HCT116 (cell line): ENCODE measurements around the gene HLA-F. TPM values are rescaled to one million over a fixed set of nuclear protein-coding genes. Genes with fewer than 3 reads are reported as not detected.

Experiments used
- ATAC-seq: fragments of 200-7000 bp; cut with Tn5 transposase; 2 replicates; pipeline ENCODE4 v1.9.1; 2020; ENCODE audit warnings: mild to moderate bottlenecking, moderate library complexity
- BruUV-seq: library from RNA; stranded (reverse); fragments of 400-500 nt; replicated peaks from 2 replicates; lab custom pipeline; 2021; lab: Mats Ljungman, UMichigan
- CTCF ChIA-PET: fragments of 300-600 bp; sonication (Branson Sonifier 250); formaldehyde crosslinking; loops from one replicate; lab custom pipeline; 2021; ENCODE audit warnings: antibody characterized with exemption; lab: Charles Lee
- POLR2A ChIA-PET: fragments of 300-600, 350-600 bp; sonication (Branson Sonifier 250); formaldehyde crosslinking; loops from one replicate; lab custom pipeline; 2021; ENCODE audit warnings: antibody characterized with exemption; lab: Charles Lee
- RAD21 ChIA-PET, 2 experiments: fragments of 300-600 bp; sonication (Branson Sonifier 250); formaldehyde crosslinking; loops; one replicate each; lab custom pipeline; 2023; ENCODE audit warnings: low total read pairs in 2 of 2; ENCODE audit not compliant: uncharacterized antibody in 2 of 2, unreplicated experiment in 2 of 2, low non-redundant PET in 1 of 2; lab: Charles Lee
- DNase-seq: peaks from one replicate; pipeline ENCODE4 v3.0.0-alpha.2; 2010; ENCODE audit warnings: low read depth, low spot score
- H2AFZ ChIP-seq: fragments of 200-600 bp; shearing (Covaris generic), sonication (generic); 2 replicates; pipeline ENCODE4 v1.6.1; 2017; ENCODE audit warnings: low read depth, mixed run types, mixed read lengths, antibody characterized with exemption, low read length; ENCODE audit not compliant: poor library complexity, severe bottlenecking
- H3K27ac ChIP-seq: 2 replicates; pipeline ENCODE4 v1.5.1; 2012; ENCODE audit warnings: low read depth, low read length
- H3K27me3 ChIP-seq: fragments of 200-600 bp; sonication (generic); 2 replicates; pipeline ENCODE4 v1.6.1; 2016; ENCODE audit warnings: mixed run types, low read length, mixed read lengths; ENCODE audit not compliant: insufficient read depth
- H3K36me3 ChIP-seq, 2 experiments: fragments of 200-500 bp in 1 of 2; fragments of 200-600 bp in 1 of 2; sonication (Bioruptor generic) in 1 of 2; sonication (generic) in 1 of 2; 2 replicates each; pipeline versions ENCODE4 v1.5.1 to v1.6.1; 2014 to 2016; ENCODE audit warnings: low read length in 2 of 2, inconsistent platforms in 1 of 2, mixed read lengths in 1 of 2, mixed run types in 1 of 2; ENCODE audit not compliant: insufficient read depth in 2 of 2, control insufficient read depth in 1 of 2
- H3K4me1 ChIP-seq, 2 experiments: fragments of 200-600 bp in 1 of 2; sonication (generic) in 1 of 2; 2 replicates each; pipeline versions ENCODE4 v1.5.1 to v1.6.1; 2012 to 2017; ENCODE audit warnings: low read length in 2 of 2, inconsistent platforms in 1 of 2, mild to moderate bottlenecking in 1 of 2, mixed read lengths in 1 of 2, mixed run types in 1 of 2, moderate library complexity in 1 of 2; ENCODE audit not compliant: insufficient read depth in 2 of 2, control insufficient read depth in 1 of 2
- H3K4me2 ChIP-seq: fragments of 200-600 bp; sonication (generic); 2 replicates; pipeline ENCODE4 v1.6.1; 2017; ENCODE audit warnings: mixed run types, low read length, mixed read lengths
- H3K4me3 ChIP-seq, 2 experiments: fragments of 200-600 bp in 1 of 2; sonication (generic) in 1 of 2; replicated peaks in 1 of 2; 2 replicates each; pipeline ENCODE4 v1.5.1; 2011 to 2016; ENCODE audit warnings: low read length in 2 of 2, control low read depth in 1 of 2, low read depth in 1 of 2, mild to moderate bottlenecking in 1 of 2, mixed read lengths in 1 of 2, mixed run types in 1 of 2
- H3K79me2 ChIP-seq: fragments of 200-600 bp; sonication (generic); 2 replicates; pipeline ENCODE4 v1.6.1; 2017; ENCODE audit warnings: mild to moderate bottlenecking, mixed run types, low read length, moderate library complexity, mixed read lengths; ENCODE audit not compliant: insufficient read depth
- H3K9ac ChIP-seq: fragments of 200-600 bp; sonication (generic); 2 replicates; pipeline ENCODE4 v1.6.1; 2016; ENCODE audit warnings: low read length, mixed read lengths
- H3K9me2 ChIP-seq: fragments of 200-600 bp; sonication (generic), shearing (Covaris generic); 2 replicates; pipeline ENCODE4 v1.6.1; 2017; ENCODE audit warnings: mixed run types, mild to moderate bottlenecking, moderate library complexity; ENCODE audit not compliant: insufficient read depth
- H3K9me3 ChIP-seq, 2 experiments: fragments of 200-500 bp in 1 of 2; fragments of 200-600 bp in 1 of 2; sonication (Bioruptor generic) in 1 of 2; sonication (generic) in 1 of 2; 2 replicates each; pipeline ENCODE4 v1.6.1; 2014 to 2017; ENCODE audit warnings: low read length in 2 of 2, mixed read lengths in 2 of 2, inconsistent platforms in 1 of 2, low read depth in 1 of 2, mild to moderate bottlenecking in 1 of 2, mixed run types in 1 of 2, moderate library complexity in 1 of 2; ENCODE audit not compliant: control insufficient read depth in 1 of 2, insufficient read depth in 1 of 2
- H4K20me1 ChIP-seq: fragments of 200-600 bp; sonication (generic), shearing (Covaris generic); 2 replicates; pipeline ENCODE4 v1.6.1; 2017; ENCODE audit warnings: mixed run types, mild to moderate bottlenecking, moderate library complexity; ENCODE audit not compliant: insufficient read depth
- CEBPB ChIP-seq: IDR thresholded peaks from 2 replicates; pipeline ENCODE4 v1.6.1; 2012; ENCODE audit warnings: low read depth
- EGR1 ChIP-seq: IDR thresholded peaks from 2 replicates; pipeline ENCODE4 v1.6.1; 2012; ENCODE audit warnings: low read depth
- EZH2 ChIP-seq: fragments of 200-600 bp; sonication (generic); IDR thresholded peaks from 2 replicates; pipeline ENCODE4 v1.6.1; 2017; ENCODE audit warnings: antibody characterized with exemption, mixed run types
- EZH2phosphoT487 ChIP-seq: fragments of 200-600 bp; IDR thresholded peaks from 2 replicates; pipeline ENCODE4 v1.6.1; 2018; ENCODE audit warnings: antibody characterized with exemption, borderline replicate concordance
- FOSL1 ChIP-seq: IDR thresholded peaks from 2 replicates; pipeline ENCODE4 v1.6.1; 2012; ENCODE audit warnings: low read depth
- ZFX ChIP-seq: fragments of 450-650 bp; IDR thresholded peaks from 2 replicates; pipeline ENCODE4 v1.6.1; 2017
- ZNF274 ChIP-seq: fragments of 200-500 bp; sonication (Bioruptor generic); IDR thresholded peaks from 2 replicates; pipeline ENCODE4 v1.6.1; 2014; ENCODE audit warnings: mild to moderate bottlenecking, low read depth, low read length, inconsistent platforms
- intact Hi-C: fragments of 100-400 bp; cut with micrococcal nuclease; formaldehyde crosslinking; loops from 2 replicates; pipeline ENCODE4 v1.10.0; 2022
- total RNA-seq: library from RNA; stranded (reverse); gene quantifications from one replicate; pipeline ENCODE4 v1.2.1, GENCODE V29; 2021; ENCODE audit not compliant: unreplicated experiment
- TF ChIP-seq, protein P1 (sequence below): IDR thresholded peaks from 2 replicates; pipeline ENCODE4 v1.6.1; 2012; ENCODE audit warnings: low read depth
- TF ChIP-seq, protein P2 (sequence below): IDR thresholded peaks from 2 replicates; pipeline ENCODE4 v1.6.1; 2011; ENCODE audit warnings: mild to moderate bottlenecking, low read length, moderate library complexity; ENCODE audit not compliant: insufficient replicate concordance; ENCODE audit errors: extremely low read depth
- TF ChIP-seq, protein P3 (sequence below), 3 experiments: fragments of 200-600 bp in 1 of 3; sonication (generic) in 1 of 3; IDR thresholded peaks in 2 of 3; conservative IDR thresholded peaks in 1 of 3; 2 replicates each; pipeline ENCODE4 v1.5.1; 2012 to 2017; ENCODE audit warnings: low read depth in 2 of 3, low read length in 2 of 3, antibody characterized with exemption in 1 of 3, borderline replicate concordance in 1 of 3, control low read depth in 1 of 3, mild to moderate bottlenecking in 1 of 3, mixed read lengths in 1 of 3, mixed run types in 1 of 3, moderate library complexity in 1 of 3; ENCODE audit not compliant: insufficient read depth in 1 of 3

HLA-F gene
- total RNA-seq, 1 experiment from 2014 or later: 24.6 TPM

DNA sequence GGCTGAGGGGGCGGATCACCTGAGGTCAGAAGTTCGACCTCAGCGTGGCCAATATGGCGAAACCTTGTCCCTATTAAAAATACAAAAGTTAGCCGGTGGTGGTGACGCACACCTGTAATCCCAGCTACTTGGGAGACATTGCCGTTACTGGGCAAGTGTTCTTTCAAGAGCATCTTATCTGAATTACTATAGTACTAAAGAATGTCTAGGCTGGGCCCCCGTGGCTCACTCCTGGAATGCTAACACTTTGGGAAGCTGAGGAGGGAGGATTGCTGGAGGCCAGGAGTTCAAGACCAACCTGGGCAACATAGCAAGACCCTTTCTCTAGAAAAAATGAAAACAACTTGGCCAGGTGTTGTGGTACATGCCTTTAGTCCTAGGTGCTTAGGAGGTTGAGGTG lies 41.4 kb upstream of the HLA-F start:
- Histone ChIP-seq H3K4me3 (no peak overlapping the region), H3K9ac (no peak overlapping the region), H3K27me3 (no peaks in the 10 kb centered on the region), H3K79me2 (no peaks in the 10 kb centered on the region), H2AFZ (no peak overlapping the region), H3K36me3 (no peaks in the 10 kb centered on the region), H3K9me3 (no peaks in the 10 kb centered on the region), H3K9me2 (no peaks in the 10 kb centered on the region), H3K27ac (no peak overlapping the region), H3K4me1 (peaks cover 0 to 7% of the 10 kb centered on the region in 2 experiments; a peak in 1 of 4 replicates), H3K4me2 (no peak overlapping the region), H4K20me1 (no peaks in the 10 kb centered on the region)
- BruUV-seq: no TSS peak
- TF ChIP-seq ZFX (no peak), EGR1 (no peak), CEBPB (no peak), ZNF274 (no peak), EZH2 (no peak), FOSL1 (no peak), EZH2phosphoT487 (no peak)
- TF ChIP-seq, protein P1, sequence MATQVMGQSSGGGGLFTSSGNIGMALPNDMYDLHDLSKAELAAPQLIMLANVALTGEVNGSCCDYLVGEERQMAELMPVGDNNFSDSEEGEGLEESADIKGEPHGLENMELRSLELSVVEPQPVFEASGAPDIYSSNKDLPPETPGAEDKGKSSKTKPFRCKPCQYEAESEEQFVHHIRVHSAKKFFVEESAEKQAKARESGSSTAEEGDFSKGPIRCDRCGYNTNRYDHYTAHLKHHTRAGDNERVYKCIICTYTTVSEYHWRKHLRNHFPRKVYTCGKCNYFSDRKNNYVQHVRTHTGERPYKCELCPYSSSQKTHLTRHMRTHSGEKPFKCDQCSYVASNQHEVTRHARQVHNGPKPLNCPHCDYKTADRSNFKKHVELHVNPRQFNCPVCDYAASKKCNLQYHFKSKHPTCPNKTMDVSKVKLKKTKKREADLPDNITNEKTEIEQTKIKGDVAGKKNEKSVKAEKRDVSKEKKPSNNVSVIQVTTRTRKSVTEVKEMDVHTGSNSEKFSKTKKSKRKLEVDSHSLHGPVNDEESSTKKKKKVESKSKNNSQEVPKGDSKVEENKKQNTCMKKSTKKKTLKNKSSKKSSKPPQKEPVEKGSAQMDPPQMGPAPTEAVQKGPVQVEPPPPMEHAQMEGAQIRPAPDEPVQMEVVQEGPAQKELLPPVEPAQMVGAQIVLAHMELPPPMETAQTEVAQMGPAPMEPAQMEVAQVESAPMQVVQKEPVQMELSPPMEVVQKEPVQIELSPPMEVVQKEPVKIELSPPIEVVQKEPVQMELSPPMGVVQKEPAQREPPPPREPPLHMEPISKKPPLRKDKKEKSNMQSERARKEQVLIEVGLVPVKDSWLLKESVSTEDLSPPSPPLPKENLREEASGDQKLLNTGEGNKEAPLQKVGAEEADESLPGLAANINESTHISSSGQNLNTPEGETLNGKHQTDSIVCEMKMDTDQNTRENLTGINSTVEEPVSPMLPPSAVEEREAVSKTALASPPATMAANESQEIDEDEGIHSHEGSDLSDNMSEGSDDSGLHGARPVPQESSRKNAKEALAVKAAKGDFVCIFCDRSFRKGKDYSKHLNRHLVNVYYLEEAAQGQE: no peak
- TF ChIP-seq, protein P2, sequence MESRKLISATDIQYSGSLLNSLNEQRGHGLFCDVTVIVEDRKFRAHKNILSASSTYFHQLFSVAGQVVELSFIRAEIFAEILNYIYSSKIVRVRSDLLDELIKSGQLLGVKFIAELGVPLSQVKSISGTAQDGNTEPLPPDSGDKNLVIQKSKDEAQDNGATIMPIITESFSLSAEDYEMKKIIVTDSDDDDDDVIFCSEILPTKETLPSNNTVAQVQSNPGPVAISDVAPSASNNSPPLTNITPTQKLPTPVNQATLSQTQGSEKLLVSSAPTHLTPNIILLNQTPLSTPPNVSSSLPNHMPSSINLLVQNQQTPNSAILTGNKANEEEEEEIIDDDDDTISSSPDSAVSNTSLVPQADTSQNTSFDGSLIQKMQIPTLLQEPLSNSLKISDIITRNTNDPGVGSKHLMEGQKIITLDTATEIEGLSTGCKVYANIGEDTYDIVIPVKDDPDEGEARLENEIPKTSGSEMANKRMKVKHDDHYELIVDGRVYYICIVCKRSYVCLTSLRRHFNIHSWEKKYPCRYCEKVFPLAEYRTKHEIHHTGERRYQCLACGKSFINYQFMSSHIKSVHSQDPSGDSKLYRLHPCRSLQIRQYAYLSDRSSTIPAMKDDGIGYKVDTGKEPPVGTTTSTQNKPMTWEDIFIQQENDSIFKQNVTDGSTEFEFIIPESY: no peak
- TF ChIP-seq, protein P3, sequence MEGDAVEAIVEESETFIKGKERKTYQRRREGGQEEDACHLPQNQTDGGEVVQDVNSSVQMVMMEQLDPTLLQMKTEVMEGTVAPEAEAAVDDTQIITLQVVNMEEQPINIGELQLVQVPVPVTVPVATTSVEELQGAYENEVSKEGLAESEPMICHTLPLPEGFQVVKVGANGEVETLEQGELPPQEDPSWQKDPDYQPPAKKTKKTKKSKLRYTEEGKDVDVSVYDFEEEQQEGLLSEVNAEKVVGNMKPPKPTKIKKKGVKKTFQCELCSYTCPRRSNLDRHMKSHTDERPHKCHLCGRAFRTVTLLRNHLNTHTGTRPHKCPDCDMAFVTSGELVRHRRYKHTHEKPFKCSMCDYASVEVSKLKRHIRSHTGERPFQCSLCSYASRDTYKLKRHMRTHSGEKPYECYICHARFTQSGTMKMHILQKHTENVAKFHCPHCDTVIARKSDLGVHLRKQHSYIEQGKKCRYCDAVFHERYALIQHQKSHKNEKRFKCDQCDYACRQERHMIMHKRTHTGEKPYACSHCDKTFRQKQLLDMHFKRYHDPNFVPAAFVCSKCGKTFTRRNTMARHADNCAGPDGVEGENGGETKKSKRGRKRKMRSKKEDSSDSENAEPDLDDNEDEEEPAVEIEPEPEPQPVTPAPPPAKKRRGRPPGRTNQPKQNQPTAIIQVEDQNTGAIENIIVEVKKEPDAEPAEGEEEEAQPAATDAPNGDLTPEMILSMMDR (IDR thresholded peaks at IDR 0.05 in 2 of 3, conservative IDR thresholded peaks at IDR 0.05 in 1 of 3; ENCODE audit: borderline replicate concordance in 1 of 3, insufficient read depth in 1 of 3, low read depth in 2 of 3, low read length in 2 of 3): no peak
- RAD21 ChIA-PET: no interaction called here
- POLR2A ChIA-PET: no interaction called here
- intact Hi-C loops: no loop called here
- CTCF ChIA-PET: interaction anchor here (3.8 kb wide), 1 partner anchor 15 kb away, joined by 11 read pairs; no protein-coding TSS in a partner anchor
- no peak for ATAC-seq
- DNase-seq: no peak
